Measurements from ENCODE around the gene HERPUD2.
A peak's percentile ranks its signal among the peaks of the same experiment; 100 is the strongest.
"Not testable (repeated sequence)": the region's sequence is repeated elsewhere in the genome, so short reads cannot be mapped to it uniquely, and the experiment has no call there.

HERPUD2 gene

GRCh38 chr7:35605760-35606159 lies 89.2 kb downstream of the HERPUD2 start:
- peaks cover 22% of the 10 kb centered on the region for H3K4me1 ChIP-seq (ENCODE audit: control insufficient read depth, insufficient read depth, low read length, unreplicated experiment)
- H3K36me3 ChIP-seq (ENCODE audit: insufficient read depth, low read length): no peaks in the 10 kb centered on the region
- no peak overlapping the region for H2AFZ ChIP-seq (ENCODE audit: low read length, unreplicated experiment)
- no peaks in the 10 kb centered on the region for H3K27me3 ChIP-seq (ENCODE audit: insufficient read depth, low read length)
- no peaks in the 10 kb centered on the region for H3K79me2 ChIP-seq (ENCODE audit: control insufficient read depth, insufficient read depth, low read length, unreplicated experiment)
- no peak overlapping the region for H3K4me3 ChIP-seq (ENCODE audit: low read depth, low read length)
- H3K27ac ChIP-seq (ENCODE audit: low read depth, low read length): no peak overlapping the region

GRCh38 chr7:35604595-35604994 lies 90.3 kb downstream of the HERPUD2 start:
- peak overlapping the region; percentile 19; the same call in 1 of the 2 replicates for H3K4me3 ChIP-seq (ENCODE audit: low read depth, low read length)
- no peaks in the 10 kb centered on the region for H3K27me3 ChIP-seq (ENCODE audit: insufficient read depth, low read length)
- no peak overlapping the region for H3K27ac ChIP-seq (ENCODE audit: low read depth, low read length)
- H3K79me2 ChIP-seq (ENCODE audit: control insufficient read depth, insufficient read depth, low read length, unreplicated experiment): no peaks in the 10 kb centered on the region
- no peak overlapping the region for H2AFZ ChIP-seq (ENCODE audit: low read length, unreplicated experiment)
- H3K4me1 ChIP-seq (ENCODE audit: control insufficient read depth, insufficient read depth, low read length, unreplicated experiment): peaks cover 22% of the 10 kb centered on the region
- H3K36me3 ChIP-seq (ENCODE audit: insufficient read depth, low read length): no peaks in the 10 kb centered on the region

DNA sequence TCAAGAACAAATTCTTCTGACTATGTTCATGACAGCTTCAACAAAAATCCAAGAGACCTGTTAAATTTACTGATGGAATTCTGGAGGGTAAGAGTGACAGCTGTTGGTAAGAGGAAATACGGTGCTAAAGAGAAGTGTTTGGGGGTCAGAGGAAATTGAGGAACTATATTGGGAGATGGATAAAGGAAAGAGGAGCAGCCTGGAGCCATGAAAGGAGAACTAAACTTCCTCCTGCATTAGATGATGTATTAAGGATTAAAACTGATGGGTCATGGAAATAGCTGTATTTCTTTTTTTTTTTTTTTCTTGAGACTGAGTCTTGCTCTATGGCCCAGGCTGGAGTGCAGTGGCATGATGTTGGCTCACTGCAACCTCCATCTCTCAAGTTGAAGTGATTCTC lies 95.3 kb downstream of the HERPUD2 start:
- no peaks in the 10 kb centered on the region for H3K27me3 ChIP-seq (ENCODE audit: insufficient read depth, low read length)
- peaks cover 12% of the 10 kb centered on the region for H3K4me1 ChIP-seq (ENCODE audit: control insufficient read depth, insufficient read depth, low read length, unreplicated experiment)
- H3K36me3 ChIP-seq (ENCODE audit: insufficient read depth, low read length): no peaks in the 10 kb centered on the region
- H3K4me3 ChIP-seq (ENCODE audit: low read depth, low read length): no peak overlapping the region
- no peak overlapping the region for H2AFZ ChIP-seq (ENCODE audit: low read length, unreplicated experiment)
- H3K27ac ChIP-seq (ENCODE audit: low read depth, low read length): no peak overlapping the region
- no peaks in the 10 kb centered on the region for H3K79me2 ChIP-seq (ENCODE audit: control insufficient read depth, insufficient read depth, low read length, unreplicated experiment)

GRCh38 chr7:35599061-35599460 lies 95.9 kb downstream of the HERPUD2 start:
- peaks cover 8% of the 10 kb centered on the region for H3K4me1 ChIP-seq (ENCODE audit: control insufficient read depth, insufficient read depth, low read length, unreplicated experiment)

DNA sequence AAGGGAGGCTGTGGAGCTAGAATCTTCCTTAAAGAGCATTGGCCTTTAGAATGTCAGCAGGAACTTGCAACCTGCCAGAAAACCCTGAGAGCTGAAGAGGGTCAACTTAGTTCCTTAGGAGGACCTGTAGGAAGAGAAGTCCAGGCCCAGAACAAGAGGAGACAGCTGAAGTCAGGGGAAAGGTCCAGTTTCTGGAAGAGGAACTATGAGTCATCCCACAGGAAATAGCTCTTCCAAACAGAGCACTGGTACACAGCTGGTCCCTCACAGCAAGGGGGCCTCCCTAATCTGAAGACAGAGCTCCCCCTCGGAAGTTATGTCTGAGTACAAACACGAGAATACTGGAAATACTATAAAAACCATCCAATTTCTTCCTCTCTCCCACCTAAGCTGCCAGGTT lies 98.9 kb downstream of the HERPUD2 start:
- Histone ChIP-seq H2AFZ (ENCODE audit: low read length, unreplicated experiment) (no peak overlapping the region), H3K27ac (ENCODE audit: low read depth, low read length) (no peak overlapping the region), H3K79me2 (ENCODE audit: control insufficient read depth, insufficient read depth, low read length, unreplicated experiment) (no peaks in the 10 kb centered on the region), H3K27me3 (ENCODE audit: insufficient read depth, low read length) (no peaks in the 10 kb centered on the region), H3K36me3 (ENCODE audit: insufficient read depth, low read length) (no peaks in the 10 kb centered on the region), H3K4me3 (ENCODE audit: low read depth, low read length) (no peak overlapping the region), H3K4me1 (ENCODE audit: control insufficient read depth, insufficient read depth, low read length, unreplicated experiment) (peaks cover 8% of the 10 kb centered on the region)

More at GRCh38 chr7:35599061-35599460, 95.9 kb downstream of the HERPUD2 start:
- Histone ChIP-seq H2AFZ (ENCODE audit: low read length, unreplicated experiment) (no peak overlapping the region), H3K4me3 (ENCODE audit: low read depth, low read length) (no peak overlapping the region), H3K27ac (ENCODE audit: low read depth, low read length) (no peak overlapping the region), H3K27me3 (ENCODE audit: insufficient read depth, low read length) (no peaks in the 10 kb centered on the region), H3K36me3 (ENCODE audit: insufficient read depth, low read length) (no peaks in the 10 kb centered on the region), H3K79me2 (ENCODE audit: control insufficient read depth, insufficient read depth, low read length, unreplicated experiment) (no peaks in the 10 kb centered on the region)

DNA sequence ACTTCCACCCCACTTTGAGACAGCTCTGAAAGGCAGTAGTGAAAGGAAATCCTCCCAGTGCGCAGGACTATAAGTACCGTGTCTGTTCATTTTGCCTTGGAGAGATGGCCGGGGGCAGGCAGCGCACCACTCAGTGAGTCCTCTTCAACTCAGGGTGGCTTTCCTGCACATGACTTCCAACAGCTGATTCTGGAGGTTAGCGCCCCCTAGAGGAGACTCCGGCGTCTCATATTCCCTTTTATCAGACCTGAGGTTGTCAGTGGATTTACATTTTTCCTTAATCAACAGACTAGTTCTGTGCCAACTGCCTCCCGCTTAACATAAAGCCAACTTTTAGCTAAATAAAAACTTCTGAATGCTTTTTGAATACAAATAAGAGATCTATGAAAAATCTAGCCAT lies 101.0 kb downstream of the HERPUD2 start:
- Histone ChIP-seq H3K27me3 (ENCODE audit: insufficient read depth, low read length) (no peaks in the 10 kb centered on the region), H3K4me3 (ENCODE audit: low read depth, low read length) (no peak overlapping the region), H3K4me1 (ENCODE audit: control insufficient read depth, insufficient read depth, low read length, unreplicated experiment) (peaks cover 8% of the 10 kb centered on the region), H2AFZ (ENCODE audit: low read length, unreplicated experiment) (no peak overlapping the region), H3K36me3 (ENCODE audit: insufficient read depth, low read length) (no peaks in the 10 kb centered on the region), H3K79me2 (ENCODE audit: control insufficient read depth, insufficient read depth, low read length, unreplicated experiment) (no peaks in the 10 kb centered on the region), H3K27ac (ENCODE audit: low read depth, low read length) (no peak overlapping the region)

DNA sequence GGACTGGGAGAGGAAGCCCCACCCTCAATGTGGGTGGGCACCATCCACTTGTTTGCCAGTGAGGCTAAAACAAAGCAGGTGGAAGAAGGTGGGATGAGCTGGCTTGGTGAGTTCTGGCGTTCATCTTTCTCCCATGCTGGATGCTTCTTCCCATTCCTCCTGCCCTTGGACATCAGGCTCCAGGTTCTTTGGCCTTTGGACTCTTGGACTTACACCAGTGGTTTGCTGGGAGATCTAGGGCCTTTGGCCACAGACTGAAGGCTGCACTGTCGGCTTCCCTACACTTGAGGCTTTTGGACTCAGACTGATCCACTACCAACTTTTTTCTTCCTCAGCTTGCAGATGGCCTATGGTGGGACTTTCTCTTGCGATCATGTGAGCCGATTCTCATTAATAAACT lies 106.3 kb downstream of the HERPUD2 start:
- Histone ChIP-seq H3K27me3 (ENCODE audit: insufficient read depth, low read length) (peaks cover 8% of the 10 kb centered on the region), H3K36me3 (ENCODE audit: insufficient read depth, low read length) (no peaks in the 10 kb centered on the region), H3K79me2 (ENCODE audit: control insufficient read depth, insufficient read depth, low read length, unreplicated experiment) (no peaks in the 10 kb centered on the region), H3K27ac (ENCODE audit: low read depth, low read length) (no peak overlapping the region), H2AFZ (ENCODE audit: low read length, unreplicated experiment) (no peak overlapping the region), H3K4me3 (ENCODE audit: low read depth, low read length) (no peak overlapping the region), H3K4me1 (ENCODE audit: control insufficient read depth, insufficient read depth, low read length, unreplicated experiment) (no peaks in the 10 kb centered on the region)

DNA sequence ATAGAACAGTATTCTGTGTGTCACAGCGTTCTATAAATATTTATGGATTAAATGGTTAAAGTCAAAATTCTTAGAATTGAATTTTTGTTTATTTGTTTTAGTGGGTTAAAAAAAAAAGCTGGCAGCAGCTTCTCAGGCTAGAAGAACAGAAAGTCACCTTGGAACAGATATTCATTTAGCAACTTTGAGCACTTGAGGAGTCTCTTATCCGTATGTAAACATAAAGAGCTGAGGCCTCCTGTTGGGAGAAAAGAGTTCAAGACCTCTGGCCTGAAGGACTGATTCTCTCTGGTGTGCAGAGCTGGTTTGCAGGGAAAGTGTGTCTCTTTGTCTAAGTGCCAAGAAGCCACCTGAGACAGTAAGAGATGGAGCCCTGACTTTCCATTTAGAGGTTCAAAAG lies 109.9 kb downstream of the HERPUD2 start:
- Histone ChIP-seq H3K27ac (ENCODE audit: low read depth, low read length) (no peak overlapping the region), H3K4me1 (ENCODE audit: control insufficient read depth, insufficient read depth, low read length, unreplicated experiment) (no peaks in the 10 kb centered on the region), H3K27me3 (ENCODE audit: insufficient read depth, low read length) (peaks cover 8% of the 10 kb centered on the region), H3K4me3 (ENCODE audit: low read depth, low read length) (no peak overlapping the region), H3K79me2 (ENCODE audit: control insufficient read depth, insufficient read depth, low read length, unreplicated experiment) (no peaks in the 10 kb centered on the region), H3K36me3 (ENCODE audit: insufficient read depth, low read length) (no peaks in the 10 kb centered on the region), H2AFZ (ENCODE audit: low read length, unreplicated experiment) (no peak overlapping the region)

DNA sequence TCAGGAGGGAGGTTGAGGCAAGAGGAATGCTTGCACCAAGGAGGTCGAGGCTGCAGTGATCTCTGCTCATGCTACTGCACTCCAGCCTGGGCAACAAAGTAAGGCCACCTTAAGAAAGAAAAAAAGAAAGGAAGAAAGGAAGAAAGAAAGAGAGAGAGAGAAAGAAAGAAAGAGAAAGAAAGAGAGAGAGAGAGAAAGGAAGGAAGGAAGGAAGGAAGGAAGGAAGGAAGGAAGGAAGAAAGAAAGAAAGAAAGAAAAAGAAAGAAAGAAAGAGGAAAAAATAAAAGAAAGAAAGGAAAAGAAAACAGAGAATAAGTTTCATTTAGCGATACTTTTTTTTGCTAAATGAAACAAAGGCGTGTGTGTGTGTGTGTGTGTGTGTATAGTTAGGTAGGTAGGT lies 110.4 kb downstream of the HERPUD2 start:
- not testable (repeated sequence) for H2AFZ ChIP-seq (ENCODE audit: low read length, unreplicated experiment); H3K79me2 ChIP-seq (ENCODE audit: control insufficient read depth, insufficient read depth, low read length, unreplicated experiment); H3K4me1 ChIP-seq (ENCODE audit: control insufficient read depth, insufficient read depth, low read length, unreplicated experiment); H3K27ac ChIP-seq (ENCODE audit: low read depth, low read length); H3K4me3 ChIP-seq (ENCODE audit: low read depth, low read length); H3K27me3 ChIP-seq (ENCODE audit: insufficient read depth, low read length); H3K36me3 ChIP-seq (ENCODE audit: insufficient read depth, low read length)

Measured in ACC112 (cell line).